IPS DF 6.9 (cell line): ENCODE measurements around the gene MMP11.

Source experiments
- DNase-seq: peaks from one replicate; pipeline ENCODE4 v3.0.0-alpha.2; 2013; ENCODE audit warnings: low read depth, low spot score
- H3K27ac ChIP-seq: one replicate; pipeline ENCODE4 v1.5.1; 2013; ENCODE audit warnings: low read length, control low read depth
- H3K27me3 ChIP-seq: 2 replicates; pipeline ENCODE4 v1.6.1; 2013; ENCODE audit warnings: mild to moderate bottlenecking, low read length; ENCODE audit not compliant: control insufficient read depth, insufficient read depth
- H3K36me3 ChIP-seq: 2 replicates; pipeline ENCODE4 v1.6.1; 2013; ENCODE audit warnings: low read length; ENCODE audit not compliant: control insufficient read depth, insufficient read depth
- H3K4me1 ChIP-seq: 2 replicates; pipeline ENCODE4 v1.6.1; 2013; ENCODE audit warnings: low read length; ENCODE audit not compliant: control insufficient read depth, insufficient read depth
- H3K4me3 ChIP-seq: 2 replicates; pipeline ENCODE4 v1.5.1; 2013; ENCODE audit warnings: mild to moderate bottlenecking, low read length
- H3K9me3 ChIP-seq: 2 replicates; pipeline ENCODE4 v1.6.1; 2013; ENCODE audit warnings: low read length, inconsistent platforms; ENCODE audit not compliant: control insufficient read depth, insufficient read depth
- WGBS: extraction: QIAGEN DNeasy Blood & Tissue Kit; methylation state at CpG from one replicate; pipeline ENCODE4 v1.1.7; 2013; ENCODE audit warnings: mixed read lengths, missing lambda C conversion rate; ENCODE audit not compliant: insufficient read length, insufficient coverage; 5-methylcytosine and 5-hydroxymethylcytosine counted together

MMP11 gene

GRCh38 chr22:23801886-23802377 lies 29.3 kb downstream of the MMP11 start:
- Histone ChIP-seq H3K27ac (no peak overlapping the region), H3K9me3 (no peaks in the 10 kb centered on the region), H3K4me1 (no peaks in the 10 kb centered on the region), H3K4me3 (no peak overlapping the region), H3K36me3 (peaks cover 38% of the 10 kb centered on the region), H3K27me3 (no peaks in the 10 kb centered on the region)
- WGBS = no CpG with 5 or more reads among the region's 8 CpGs
- no peak for DNase-seq

DNA sequence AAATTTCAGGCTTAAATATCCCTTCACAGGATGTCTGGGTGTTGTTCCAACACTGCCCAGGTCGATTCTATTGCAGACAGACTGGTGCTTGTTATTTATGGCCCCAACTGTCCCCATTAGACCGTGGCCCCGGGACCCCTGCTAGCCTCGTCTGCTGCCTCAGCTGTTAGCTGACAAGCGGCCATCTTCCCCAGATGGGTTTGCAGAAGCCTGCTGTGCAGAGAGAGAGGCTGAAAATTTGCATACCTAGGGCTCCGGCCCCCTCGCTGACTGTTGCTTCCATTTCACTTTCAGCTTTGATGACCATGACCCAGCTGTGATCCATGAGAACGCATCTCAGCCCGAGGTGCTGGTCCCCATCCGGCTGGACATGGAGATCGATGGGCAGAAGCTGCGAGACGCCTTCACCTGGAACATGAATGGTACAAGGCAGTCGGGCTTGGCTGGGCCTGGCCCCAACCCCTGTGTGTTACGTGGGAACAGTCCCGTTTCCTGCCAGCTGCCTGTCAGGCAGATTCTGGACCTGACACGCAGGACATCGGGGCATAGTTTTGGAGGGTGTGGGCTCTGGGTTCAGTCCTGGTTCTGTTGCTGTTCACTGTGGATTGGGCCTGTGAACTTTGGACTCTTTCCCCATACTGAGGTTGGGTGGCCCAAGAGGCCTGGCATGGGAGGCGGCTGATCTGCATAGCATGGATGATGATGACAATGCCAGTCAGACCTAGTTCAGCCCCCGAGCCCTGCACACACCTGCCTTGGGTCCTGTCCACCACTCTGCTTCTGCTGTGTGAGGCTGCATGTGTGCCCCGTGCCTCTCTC lies 30.6 kb downstream of the MMP11 start:
- H3K4me3 ChIP-seq = no peak overlapping the region
- no peaks in the 10 kb centered on the region for H3K27me3 ChIP-seq
- no CpG with 5 or more reads among the region's 21 CpGs for WGBS
- no peak overlapping the region for H3K27ac ChIP-seq
- H3K9me3 ChIP-seq = no peaks in the 10 kb centered on the region
- no peak for DNase-seq
- peaks cover 36% of the 10 kb centered on the region for H3K36me3 ChIP-seq
- H3K4me1 ChIP-seq = no peaks in the 10 kb centered on the region

- DNase-seq = no peak
- H3K27me3 ChIP-seq = no peaks in the 10 kb centered on the region
- no peak overlapping the region for H3K27ac ChIP-seq
- no peak overlapping the region for H3K4me3 ChIP-seq
- WGBS = no CpG with 5 or more reads among the region's 12 CpGs
- H3K36me3 ChIP-seq = peaks cover 33% of the 10 kb centered on the region
- H3K4me1 ChIP-seq = no peaks in the 10 kb centered on the region
- no peaks in the 10 kb centered on the region for H3K9me3 ChIP-seq
These were observed 32.2 kb downstream of the MMP11 start for GRCh38 chr22:23804781-23805291.

- WGBS = no CpG with 5 or more reads among the region's 1 CpG
- H3K9me3 ChIP-seq = no peaks in the 10 kb centered on the region
- H3K4me3 ChIP-seq = no peak overlapping the region
- no peaks in the 10 kb centered on the region for H3K27me3 ChIP-seq
- no peaks in the 10 kb centered on the region for H3K4me1 ChIP-seq
- peaks cover 16% of the 10 kb centered on the region for H3K36me3 ChIP-seq
- no peak for DNase-seq
- no peak overlapping the region for H3K27ac ChIP-seq
These were observed 34.2 kb downstream of the MMP11 start for GRCh38 chr22:23806837-23807236.

DNA sequence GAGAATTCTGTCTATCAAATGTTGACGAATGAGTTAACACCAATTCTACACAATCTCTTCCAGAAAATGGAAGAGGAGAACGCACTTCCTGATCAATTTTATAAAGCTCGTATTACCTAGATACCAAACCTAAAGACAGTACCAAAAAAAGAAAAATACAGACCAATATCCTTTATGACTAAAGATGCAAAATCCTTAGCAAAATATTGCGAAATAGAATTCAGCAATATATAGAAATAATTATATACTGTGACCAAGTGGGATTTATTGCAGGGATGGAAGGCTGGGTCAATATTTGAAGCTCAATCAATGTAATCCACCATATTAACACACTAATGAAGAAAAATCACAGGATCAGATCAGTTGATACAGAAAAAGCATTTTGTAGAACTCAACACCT lies 39.7 kb downstream of the MMP11 start:
- H3K36me3 ChIP-seq = peaks cover 13% of the 10 kb centered on the region
- WGBS = no CpG with 5 or more reads among the region's 4 CpGs
- H3K27me3 ChIP-seq = no peaks in the 10 kb centered on the region
- no peak overlapping the region for H3K27ac ChIP-seq
- no peaks in the 10 kb centered on the region for H3K9me3 ChIP-seq
- no peaks in the 10 kb centered on the region for H3K4me1 ChIP-seq
- no peak overlapping the region for H3K4me3 ChIP-seq
- DNase-seq = no peak

GRCh38 chr22:23815541-23816155 lies 43.0 kb downstream of the MMP11 start:
- no peak for DNase-seq
- no CpG with 5 or more reads among the region's 10 CpGs for WGBS
- no peak overlapping the region for H3K4me3 ChIP-seq
- no peak overlapping the region for H3K27ac ChIP-seq
- H3K4me1 ChIP-seq = no peaks in the 10 kb centered on the region
- no peaks in the 10 kb centered on the region for H3K9me3 ChIP-seq
- H3K36me3 ChIP-seq = peaks cover 21% of the 10 kb centered on the region
- no peaks in the 10 kb centered on the region for H3K27me3 ChIP-seq

DNA sequence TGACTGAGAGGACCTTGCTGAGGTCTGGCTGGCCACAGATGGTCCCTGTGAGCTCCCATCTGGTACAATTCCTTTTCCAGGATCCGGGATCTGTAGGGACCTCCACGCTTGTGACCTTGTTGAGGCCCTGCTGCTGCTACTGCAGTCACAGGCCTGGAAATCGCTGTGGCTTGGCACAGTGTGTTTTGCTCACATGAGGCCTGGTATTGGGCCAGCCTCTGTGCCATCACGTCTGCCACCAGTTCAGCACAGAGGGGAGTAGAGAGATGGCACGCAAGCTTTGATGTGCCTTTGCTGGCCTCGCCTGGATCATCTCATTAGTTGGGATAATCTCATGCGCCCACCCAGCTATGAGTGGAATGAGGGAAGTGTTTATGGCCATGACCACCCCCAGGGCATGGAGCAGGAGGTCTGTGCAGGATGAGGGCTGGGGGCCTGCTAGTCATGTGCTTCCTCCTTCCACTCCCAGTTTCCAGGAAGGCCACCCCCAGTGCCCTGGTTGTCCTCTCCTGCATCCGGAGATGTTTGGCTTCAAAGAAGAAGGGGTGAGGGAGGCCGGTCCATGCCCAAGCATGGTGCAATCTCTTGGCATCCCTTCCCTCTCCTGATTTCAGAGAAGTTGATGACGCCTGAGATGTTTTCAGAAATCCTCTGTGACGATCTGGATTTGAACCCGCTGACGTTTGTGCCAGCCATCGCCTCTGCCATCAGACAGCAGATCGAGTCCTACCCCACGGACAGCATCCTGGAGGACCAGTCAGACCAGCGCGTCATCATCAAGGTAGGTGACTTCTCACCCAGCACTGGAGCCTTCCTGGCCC lies 43.7 kb downstream of the MMP11 start:
- no CpG with 5 or more reads among the region's 18 CpGs for WGBS
- H3K27me3 ChIP-seq = no peaks in the 10 kb centered on the region
- peaks cover 21% of the 10 kb centered on the region for H3K36me3 ChIP-seq
- no peaks in the 10 kb centered on the region for H3K4me1 ChIP-seq
- no peak for DNase-seq
- H3K9me3 ChIP-seq = no peaks in the 10 kb centered on the region
- no peak overlapping the region for H3K4me3 ChIP-seq
- no peak overlapping the region for H3K27ac ChIP-seq

- no peaks in the 10 kb centered on the region for H3K27me3 ChIP-seq
- no peaks in the 10 kb centered on the region for H3K9me3 ChIP-seq
- WGBS = no CpG with 5 or more reads among the region's 6 CpGs
- no peak overlapping the region for H3K27ac ChIP-seq
- H3K36me3 ChIP-seq = peaks cover 21% of the 10 kb centered on the region
- no peaks in the 10 kb centered on the region for H3K4me1 ChIP-seq
- H3K4me3 ChIP-seq = no peak overlapping the region
- DNase-seq = no peak
These were observed 44.5 kb downstream of the MMP11 start for GRCh38 chr22:23817146-23817545.

DNA sequence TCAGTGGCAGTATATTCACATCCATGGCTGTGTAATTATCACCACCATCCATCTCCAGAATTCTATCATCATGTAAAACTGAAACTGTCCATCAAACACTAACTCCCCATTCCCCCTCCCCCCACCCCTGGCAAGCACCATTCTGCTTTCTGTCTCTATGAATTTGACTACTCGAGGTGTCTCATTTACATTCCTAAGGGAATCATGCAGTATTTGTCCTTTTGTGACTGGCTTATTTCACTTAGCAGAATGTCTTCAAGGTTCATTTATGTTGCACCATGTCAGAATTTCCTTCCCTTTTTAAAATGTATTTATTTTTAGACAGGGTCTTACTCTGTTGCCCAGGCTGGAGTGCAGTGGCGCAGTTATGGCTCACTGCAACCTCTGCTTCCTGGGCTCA lies 45.9 kb downstream of the MMP11 start:
- no peaks in the 10 kb centered on the region for H3K9me3 ChIP-seq
- no CpG with 5 or more reads among the region's 2 CpGs for WGBS
- no peaks in the 10 kb centered on the region for H3K4me1 ChIP-seq
- no peak overlapping the region for H3K27ac ChIP-seq
- H3K4me3 ChIP-seq = no peak overlapping the region
- DNase-seq = no peak
- H3K36me3 ChIP-seq = peaks cover 21% of the 10 kb centered on the region
- no peaks in the 10 kb centered on the region for H3K27me3 ChIP-seq

GRCh38 chr22:23820748-23821211 lies 48.1 kb downstream of the MMP11 start:
- Histone ChIP-seq H3K36me3 (peaks cover 33% of the 10 kb centered on the region), H3K4me3 (no peak overlapping the region), H3K4me1 (no peaks in the 10 kb centered on the region), H3K9me3 (no peaks in the 10 kb centered on the region), H3K27ac (no peak overlapping the region), H3K27me3 (no peaks in the 10 kb centered on the region)
- WGBS = no CpG with 5 or more reads among the region's 4 CpGs
- DNase-seq = no peak
